D721Med (cell line): ENCODE data around the gene NHLRC3.

Experiments used
- DNase-seq: peaks from one replicate; pipeline ENCODE4 v3.0.0; 2011; ENCODE audit warnings: low spot score; ENCODE audit not compliant: insufficient read length
- FAIRE-seq: peaks from 2 replicates; lab custom pipeline; 2011; peaks lifted over from hg19 to GRCh38; lab: Jason Lieb, UNC
- CTCF ChIP-seq: IDR thresholded peaks from 2 replicates; pipeline ENCODE4 v1.5.1; 2012; ENCODE audit warnings: mild to moderate bottlenecking, control low read depth; ENCODE audit not compliant: insufficient read depth; ENCODE audit errors: missing control alignments

NHLRC3 gene

GRCh38 chr13:39016087-39016486, 22.2 kb upstream of the NHLRC3 start:
- no peak for FAIRE-seq
- TF ChIP-seq CTCF = no peak

DNA sequence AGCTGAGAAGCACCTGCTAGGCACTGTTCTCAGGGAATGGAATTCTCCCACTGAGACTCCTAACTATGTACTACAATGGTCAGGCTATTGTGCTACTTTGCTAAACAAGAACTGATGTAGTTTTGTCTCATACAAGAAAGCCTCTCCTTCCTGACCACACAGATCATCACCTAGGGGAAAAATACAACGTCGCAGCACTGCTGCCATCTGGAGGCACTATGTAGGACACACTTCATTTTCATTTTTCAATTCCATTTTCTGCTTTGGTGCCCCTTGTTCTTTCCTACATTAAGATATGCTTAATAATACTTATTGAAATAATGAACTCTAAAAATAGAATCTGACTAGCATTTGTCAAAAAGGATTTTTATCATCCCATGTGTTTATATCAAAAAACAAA, 21.5 kb upstream of the NHLRC3 start:
- peak; percentile 39 for TF ChIP-seq CTCF
- peak; percentile 93 for FAIRE-seq
- DNase-seq = no peak

More at GRCh38 chr13:39016087-39016486, 22.2 kb upstream of the NHLRC3 start:
- DNase-seq = no peak

DNA sequence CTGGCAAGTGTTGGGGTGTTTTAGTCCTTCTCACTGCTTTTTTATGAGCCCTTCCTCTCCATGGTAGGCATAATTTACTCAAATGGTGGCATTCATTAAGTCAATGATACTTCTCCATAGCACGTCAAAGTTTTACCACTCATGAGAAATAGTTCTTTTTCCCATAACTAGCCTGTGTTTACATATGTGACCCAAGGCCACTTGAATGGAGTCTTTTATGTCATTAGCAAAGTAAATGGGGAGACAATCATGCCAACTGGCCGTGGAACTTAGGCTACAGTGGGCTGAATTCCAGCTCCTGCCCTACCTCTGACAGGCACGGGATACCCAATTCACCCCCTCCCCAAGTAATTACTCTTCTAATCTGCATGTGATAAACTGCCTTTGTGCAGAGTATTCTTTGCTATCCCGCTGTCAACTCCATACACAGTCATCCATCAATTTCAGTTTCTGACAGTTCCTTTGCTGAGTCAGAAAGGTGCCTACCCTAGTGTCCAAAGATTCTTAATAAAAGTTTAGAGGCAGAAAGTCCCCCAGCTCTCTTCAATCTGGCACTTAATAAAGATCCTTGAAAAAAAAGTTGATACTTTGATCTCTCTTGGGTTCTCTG, 17.3 kb upstream of the NHLRC3 start:
- no peak for FAIRE-seq
- TF ChIP-seq CTCF = no peak

GRCh38 chr13:39023316-39023715, 14.9 kb upstream of the NHLRC3 start:
- DNase-seq = no peak
- no peak for FAIRE-seq
- TF ChIP-seq CTCF = no peak

More for the DNA sequence above, 17.3 kb upstream of the NHLRC3 start:
- DNase-seq = no peak

- no peak for TF ChIP-seq CTCF
- FAIRE-seq (no peak), DNase-seq (no peak)
Observed at GRCh38 chr13:39023761-39024160, 14.5 kb upstream of the NHLRC3 start.

- DNase-seq (no peak), FAIRE-seq (no peak)
- no peak for TF ChIP-seq CTCF
Observed at GRCh38 chr13:39025433-39025839, 12.8 kb upstream of the NHLRC3 start.

DNA sequence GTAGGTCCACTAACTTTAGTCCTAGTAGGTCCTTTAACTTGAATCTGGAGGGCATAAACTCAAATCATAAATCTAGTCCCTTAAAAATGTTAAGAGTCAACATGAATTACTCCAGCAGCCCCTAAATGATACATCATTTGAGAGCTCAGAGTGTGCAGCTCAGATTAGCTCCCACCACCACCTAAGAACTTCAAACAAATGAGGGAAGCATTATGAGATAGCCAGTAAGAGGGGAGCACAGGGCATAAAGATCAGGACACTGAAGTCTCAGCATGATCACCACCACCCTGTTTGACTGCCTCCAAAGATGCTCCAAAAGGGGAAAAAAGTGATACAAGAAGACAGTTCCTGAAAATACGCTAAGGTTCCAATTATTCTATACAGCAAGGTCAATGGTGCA, 6.1 kb upstream of the NHLRC3 start:
- no peak for FAIRE-seq
- TF ChIP-seq CTCF = no peak
- no peak for DNase-seq
